Measurements from ENCODE around the gene RIMBP2.

The RIMBP2 gene

DNA sequence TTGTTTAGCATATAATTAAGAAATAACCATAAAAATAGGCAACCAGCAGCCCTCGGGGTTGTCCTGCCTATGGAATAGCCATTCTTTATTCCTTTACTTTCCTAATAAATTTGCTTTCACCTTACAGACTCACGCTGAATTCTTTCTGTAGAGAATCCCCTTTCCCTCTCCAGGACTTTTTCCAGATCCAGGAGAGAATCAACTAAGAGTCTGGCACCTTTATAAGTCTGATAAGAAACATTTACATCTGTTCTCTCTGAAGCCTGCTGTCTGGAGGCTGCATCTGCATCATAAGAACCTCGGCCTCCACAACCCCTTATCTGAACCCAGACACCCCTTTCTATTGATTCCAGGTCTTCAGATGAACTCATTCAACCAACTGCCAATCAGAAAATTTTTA lies 32.3 kb downstream of the RIMBP2 start:
- no peak for DNase-seq (ENCODE audit: low read depth in 2 of 2)

DNA sequence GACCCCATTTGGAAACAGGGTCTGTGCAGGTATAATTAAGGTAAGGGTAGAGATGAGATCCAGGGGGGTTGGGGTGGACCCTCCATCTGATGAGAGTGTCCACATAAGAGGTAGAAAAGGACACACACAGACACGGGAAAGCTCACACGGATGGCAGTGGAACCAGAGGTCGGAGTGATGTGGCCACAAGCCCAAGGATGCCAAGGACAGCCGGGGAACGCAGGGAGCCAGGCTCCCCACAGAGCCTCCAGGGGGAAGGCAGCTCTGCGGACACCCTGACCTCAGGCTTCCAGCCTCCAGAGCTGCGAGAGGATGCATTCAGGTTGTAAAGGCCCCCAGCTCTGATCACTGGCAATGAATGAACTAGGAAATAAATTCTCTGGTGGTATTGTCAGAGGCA lies 33.0 kb downstream of the RIMBP2 start:
- no peak for DNase-seq (ENCODE audit: low read depth in 2 of 2)

DNA sequence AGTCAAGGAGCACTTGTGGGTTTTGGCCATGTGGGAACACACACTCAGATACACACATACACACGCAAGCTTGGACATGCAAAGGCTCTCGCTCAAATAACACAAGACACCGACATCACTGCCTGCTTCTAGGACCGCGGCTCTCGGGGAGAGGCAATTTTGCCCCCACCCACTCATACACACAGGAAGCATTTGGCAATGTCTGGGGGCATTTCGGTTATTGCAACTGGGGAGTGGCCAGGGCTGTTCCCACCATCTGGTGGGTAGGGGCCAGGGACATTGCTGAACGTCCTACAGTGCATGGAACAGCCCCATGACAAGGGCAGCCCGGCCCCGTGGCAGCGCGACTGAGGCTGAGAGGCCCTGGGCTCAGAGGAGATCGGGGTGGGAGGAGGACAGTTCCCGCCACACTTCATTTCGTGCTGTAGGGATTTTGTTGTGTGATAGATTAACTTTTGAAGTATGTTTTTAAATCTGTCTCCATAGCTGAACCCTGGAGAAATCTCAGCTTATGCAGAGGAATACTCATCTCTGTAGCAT lies 35.6 kb downstream of the RIMBP2 start:
- no peak for DNase-seq (ENCODE audit: low read depth in 2 of 2)

DNA sequence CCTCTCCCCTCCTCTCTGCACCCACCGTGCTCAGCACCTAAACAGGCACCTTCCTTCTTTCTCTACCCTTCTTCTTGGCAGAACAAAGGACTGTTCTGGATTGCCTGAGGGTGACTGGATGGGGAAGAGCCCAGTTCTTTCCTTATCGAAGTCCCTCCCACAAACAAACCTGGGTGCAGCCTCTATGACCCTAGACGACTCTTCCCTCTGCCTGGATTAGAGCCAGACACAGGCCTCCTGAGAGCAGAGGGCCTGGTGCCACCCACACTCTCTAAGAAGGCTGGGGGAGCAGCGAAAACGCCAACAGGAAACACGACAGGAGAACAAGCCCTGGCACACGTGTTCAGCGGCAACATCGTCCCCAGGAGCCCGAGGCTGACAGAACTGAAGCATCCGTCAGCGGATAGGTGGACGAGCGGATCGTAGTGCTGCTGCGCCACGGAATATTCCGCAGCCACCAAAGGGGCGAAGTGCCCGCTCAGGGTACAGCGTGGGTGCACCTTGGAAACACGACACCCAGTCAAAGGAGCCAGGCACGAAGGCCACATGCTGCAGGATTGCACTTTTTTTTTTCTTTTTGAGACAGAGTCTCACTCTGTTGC lies 38.0 kb downstream of the RIMBP2 start:
- no peak for DNase-seq (ENCODE audit: low read depth in 2 of 2)

DNA sequence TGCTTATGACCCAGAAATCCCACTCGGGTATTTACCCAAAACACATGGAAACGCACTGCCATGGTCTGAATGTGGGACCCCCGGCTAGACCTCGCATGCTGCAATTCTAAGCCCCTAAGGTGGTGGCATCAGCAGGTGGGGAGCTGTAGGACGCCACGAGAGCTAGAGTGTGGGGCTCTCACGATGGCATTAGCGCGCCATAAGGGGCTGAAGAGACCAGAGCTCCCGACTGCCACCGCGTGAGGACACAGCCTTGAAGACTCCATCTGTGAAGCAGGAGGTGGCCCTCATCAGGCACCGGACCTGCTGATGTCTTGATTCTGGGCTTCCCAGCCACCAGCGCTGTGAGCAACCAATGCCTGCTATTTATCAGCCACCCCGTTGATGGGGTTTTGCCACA lies 40.3 kb downstream of the RIMBP2 start:
- no peak for DNase-seq (ENCODE audit: low read depth in 2 of 2)

DNA sequence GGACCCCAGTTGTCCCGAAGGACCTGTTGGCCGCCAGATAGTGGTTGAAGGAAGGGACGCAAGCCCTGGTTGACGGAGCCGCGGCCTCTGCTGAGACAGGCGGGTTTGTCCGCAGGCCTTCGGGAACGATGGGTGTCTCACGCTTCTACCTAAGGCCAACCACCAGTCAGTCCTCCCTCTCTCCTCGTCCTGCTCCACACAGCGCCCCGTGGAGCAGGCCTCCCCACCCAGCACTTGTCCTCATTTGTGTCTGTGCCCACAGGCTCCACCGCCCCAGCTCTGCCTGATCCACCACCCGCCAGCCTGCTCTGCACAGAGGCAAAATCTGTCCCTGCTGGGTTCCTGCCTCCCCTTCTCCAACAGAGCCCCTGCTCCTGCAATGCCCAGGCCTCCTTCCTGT lies 41.0 kb downstream of the RIMBP2 start:
- DNase-seq (ENCODE audit: low read depth in 2 of 2) = no peak

DNA sequence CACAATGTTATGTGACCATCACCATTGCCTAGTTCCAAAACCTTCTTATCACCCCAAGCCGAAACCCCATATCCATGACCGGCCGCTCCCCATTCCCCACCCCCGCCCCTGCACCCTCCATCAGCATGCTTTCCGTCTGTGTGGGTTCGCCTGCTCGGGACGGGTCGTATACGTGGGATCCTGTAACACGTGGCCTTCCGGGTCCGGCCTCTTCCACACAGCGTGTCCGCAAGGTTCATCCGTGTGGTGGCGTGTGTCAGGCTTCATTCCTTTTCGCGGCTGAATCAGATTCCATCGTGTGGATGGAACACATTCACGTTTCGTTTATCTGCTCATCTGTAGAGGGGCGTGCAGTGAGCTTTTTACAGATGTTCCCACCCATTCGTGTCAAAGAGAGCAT lies 41.4 kb downstream of the RIMBP2 start:
- no peak for DNase-seq (ENCODE audit: low read depth in 2 of 2)

DNA sequence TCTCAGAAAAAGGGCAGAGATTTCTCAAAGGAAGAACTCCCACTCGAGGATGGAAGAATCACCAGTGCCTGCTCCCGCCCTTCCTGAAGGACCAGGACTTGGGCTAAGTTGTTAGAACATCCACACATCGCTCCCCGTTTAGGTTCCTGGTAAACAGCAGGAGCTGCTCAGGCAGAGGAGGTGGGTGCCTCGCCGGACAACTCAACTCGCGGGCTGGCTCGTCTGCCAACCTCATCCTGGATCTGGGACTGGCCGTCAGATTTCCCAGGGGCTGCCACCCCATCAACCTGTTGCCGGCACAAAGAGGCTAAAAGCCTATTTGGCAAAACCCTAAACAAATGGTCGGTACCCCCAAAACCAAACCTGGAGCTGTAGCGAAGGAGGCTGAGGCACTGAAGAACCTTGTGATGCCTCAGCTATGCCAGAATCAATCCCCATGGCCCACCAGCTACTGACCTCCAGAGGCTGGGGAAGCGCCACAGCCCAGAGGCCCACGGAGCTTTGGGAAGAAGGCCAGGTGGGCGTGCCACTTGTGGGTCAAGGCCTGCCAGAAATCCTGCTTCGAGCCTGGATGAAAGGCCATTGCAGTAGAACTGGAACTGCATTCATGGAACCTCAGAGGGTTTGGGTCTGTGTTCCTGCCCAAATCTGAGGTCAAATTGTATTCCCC lies 42.9 kb downstream of the RIMBP2 start:
- no peak for DNase-seq (ENCODE audit: low read depth in 2 of 2)

DNA sequence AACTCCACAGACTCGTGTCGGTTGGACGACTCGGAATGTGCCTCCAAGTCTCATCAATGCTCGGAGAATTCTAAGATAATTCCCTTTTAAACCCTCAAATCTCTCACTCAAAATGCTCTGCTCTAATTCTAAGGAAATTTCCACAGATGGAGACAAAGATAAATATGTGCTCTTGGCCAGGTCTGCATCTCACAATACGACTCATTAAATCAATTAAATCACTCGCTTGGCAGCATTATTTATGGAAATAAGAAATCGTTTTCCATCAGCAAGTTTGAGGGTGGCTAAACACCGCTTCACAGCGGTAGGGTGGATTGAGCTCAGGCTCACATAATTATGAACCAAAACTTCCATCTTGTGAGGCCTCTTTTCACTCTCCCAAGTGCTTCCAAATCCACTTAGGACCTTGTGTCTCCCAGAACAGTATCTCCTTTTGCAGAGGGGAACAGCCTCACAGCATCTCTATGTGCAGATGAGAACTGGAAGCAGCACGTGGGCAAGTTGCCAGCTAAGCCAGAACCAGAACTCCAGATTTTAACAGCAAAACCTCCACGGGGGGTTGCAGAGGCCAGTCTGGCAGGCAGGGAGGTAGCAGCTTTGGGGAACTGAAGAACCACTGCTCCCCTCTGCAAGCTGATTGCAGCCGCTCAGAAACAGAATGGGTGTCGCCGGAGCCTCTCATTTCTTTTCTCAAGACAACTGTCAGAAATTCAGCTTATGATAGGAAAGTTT lies 43.8 kb downstream of the RIMBP2 start:
- no peak for DNase-seq (ENCODE audit: low read depth in 2 of 2)

DNA sequence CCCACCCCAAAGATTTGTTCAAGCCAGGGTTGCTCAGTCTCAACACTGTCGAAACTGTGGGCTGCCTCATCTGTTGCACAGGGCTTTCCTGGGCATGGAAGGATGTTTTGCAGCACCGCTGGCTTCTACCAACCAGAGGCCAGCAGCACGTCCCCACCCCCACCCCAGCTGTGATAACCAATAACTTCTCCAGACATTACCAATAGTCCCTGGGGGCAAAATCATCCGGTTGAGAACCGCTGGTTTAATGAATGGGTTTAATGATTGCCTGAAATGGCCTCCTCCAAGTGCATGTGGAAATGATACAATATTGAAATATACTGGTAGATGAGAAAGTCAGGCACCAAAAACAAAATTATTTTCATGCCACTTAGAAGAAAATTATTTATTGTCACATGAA lies 44.5 kb downstream of the RIMBP2 start:
- DNase-seq (ENCODE audit: low read depth in 2 of 2) = no peak

DNA sequence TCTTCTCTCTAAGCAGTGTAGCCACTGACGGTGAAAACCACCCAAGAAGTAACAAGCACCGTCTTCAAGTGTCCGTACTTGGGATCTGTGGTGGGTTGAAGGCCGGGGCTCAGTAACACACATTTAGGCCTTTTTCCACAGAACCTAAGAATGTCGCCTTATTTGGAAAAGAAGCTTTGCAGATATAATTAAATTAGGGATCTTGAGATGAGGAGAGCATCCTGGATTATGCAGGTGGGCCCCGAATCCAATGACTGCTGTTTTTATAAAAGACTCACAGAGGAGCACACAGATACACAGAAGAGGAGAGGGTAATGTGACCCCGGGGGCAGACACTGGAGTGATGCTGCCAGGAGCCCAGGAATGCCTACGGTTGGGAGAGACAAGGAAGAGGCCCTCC lies 46.3 kb downstream of the RIMBP2 start:
- no peak for DNase-seq (ENCODE audit: low read depth in 2 of 2)

DNA sequence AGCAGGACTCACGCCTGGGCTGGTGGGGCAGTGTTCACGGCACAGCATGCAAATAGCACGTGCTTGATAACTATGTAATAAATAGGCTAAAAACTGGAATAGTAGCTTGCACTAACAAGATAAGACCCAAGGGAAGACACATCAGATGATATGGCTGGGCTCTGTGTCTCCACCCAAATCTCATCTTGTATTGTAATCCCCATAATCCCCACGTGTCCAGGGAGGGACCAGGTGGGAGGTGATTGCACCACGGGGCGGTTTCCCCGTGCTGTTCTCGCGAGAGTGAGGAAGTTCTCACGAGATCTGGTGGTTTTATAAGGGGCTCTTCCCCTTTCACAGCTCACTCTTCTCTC lies 46.9 kb downstream of the RIMBP2 start:
- no peak for DNase-seq (ENCODE audit: low read depth in 2 of 2)

DNA sequence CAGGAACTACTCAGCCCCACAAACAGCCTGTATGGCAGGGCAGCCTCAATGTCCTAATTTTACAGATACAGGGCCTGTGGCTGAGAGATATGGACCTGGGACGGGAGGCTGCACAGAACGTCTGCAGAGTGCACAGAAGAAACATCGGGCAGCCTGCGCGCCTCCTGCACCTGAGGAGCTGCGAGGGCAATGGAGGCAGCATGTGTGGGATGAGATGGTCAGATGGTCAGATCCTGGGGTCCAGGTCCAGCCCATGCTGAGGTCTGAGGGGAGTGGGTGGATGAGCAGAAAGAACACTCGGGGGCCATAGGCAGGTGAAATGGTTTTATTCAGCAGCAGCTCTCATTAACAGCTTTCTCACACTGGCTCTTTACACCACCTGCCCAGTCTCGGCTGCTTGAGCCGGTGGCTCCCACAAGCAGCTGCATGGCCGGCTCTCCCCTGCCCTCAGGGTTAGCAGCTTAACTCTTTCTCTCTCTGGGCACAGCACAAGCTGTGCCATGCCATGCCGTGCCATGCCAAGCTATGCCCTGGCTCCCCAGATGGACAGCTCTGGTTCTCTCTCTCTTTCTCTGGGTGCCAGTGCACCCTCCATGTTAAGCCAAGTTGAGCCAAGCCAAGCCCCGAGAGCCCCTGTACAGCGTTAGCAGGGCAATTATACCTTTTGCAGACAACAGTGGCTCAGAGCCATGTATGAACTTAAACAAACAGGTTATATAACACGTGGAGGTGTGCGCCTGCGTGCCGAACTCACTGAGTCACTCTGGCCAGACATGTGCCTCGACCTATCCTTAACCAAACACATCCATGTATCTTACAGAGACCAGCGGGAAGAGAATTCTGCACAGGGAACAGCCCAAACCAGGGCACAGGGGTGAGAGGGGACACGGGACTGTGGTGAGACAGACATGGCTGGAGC lies 47.6 kb downstream of the RIMBP2 start:
- DNase-seq (ENCODE audit: low read depth in 2 of 2) = no peak

DNA sequence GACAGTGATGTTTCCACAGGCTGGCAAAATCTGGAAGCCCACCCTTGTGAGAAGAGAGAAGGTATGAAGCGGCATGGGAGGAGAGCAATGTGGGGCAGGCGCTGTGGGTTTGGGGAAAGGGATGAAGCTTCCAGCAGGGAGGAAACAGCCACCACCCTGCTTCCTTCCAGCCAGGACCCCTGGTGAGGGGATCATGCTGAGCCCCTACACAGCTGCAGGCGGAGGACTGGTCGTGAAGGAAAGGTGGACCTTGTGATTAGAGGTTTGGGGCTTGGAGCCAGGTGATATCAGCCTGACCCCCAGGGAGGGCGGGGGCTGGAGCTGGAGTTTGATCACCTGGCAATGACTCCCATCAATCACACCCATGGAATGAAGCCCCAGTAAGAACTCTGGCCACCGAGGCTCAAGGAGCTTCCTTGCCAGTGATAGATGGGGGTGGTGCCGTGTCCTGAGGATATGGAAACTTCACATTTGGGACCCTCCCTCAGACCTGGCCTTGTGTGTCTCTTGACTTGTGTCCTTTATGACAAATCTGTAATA lies 48.6 kb downstream of the RIMBP2 start:
- no peak for DNase-seq (ENCODE audit: low read depth in 2 of 2)

DNA sequence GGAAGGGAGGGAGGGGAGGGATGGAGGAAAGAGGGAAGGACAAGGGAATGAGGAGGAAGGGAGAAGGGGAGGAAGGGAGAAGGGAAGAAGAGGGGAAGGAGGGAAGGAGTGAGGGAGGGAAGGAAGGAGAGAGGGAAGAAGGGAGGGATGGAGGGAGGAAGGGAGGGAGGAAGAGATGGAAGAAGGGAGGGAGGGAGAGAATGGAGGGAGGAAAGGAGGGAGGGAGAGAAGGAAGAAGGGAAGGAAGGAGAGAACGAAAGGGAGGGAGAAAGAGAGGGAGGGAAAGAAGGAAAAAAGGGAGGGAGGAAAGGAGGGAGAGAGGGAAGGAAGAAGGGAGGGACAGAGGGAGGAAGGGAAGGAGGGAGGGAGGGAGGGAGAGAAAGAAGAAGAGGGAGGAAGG lies 49.5 kb downstream of the RIMBP2 start:
- DNase-seq (ENCODE audit: low read depth in 2 of 2) = no peak

DNA sequence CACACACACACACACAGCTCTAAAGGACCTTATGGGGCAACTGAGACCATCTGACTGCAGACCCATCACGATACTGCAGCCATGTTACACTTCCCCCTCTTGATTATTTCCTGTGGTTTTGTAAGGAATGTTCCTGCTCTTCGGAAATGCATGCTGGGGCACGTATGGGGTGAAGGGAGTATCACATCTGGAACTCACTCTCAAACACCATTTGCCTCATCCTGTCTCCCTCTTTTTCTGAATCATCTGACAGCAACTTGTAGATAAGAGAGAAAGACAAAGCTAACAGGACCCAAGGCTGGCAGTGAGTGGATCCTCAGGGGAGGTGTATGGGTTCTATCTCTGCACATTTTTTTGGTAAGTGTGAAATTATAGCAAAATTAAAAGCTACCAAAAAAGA lies 50.3 kb downstream of the RIMBP2 start:
- DNase-seq (ENCODE audit: low read depth in 2 of 2) = no peak

DNA sequence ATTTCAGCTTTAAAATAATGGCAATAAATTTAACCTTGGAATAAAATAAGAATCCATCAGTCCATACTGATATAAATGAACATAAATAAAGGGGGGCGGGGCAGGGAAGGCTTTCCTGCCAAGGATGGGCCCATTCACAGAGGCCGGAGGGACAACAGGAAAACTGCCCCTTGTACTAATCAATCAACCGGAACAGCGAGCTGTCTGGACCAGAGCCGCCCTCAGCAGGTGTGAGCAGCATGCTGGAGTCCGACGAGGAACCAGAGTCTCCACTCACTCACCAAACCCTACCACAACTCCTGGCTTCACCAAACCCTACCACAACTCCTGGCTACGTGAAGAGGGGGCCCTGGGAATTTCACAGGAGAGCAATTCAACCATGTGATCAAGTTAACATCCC lies 51.3 kb downstream of the RIMBP2 start:
- DNase-seq (ENCODE audit: low read depth in 2 of 2) = no peak

DNA sequence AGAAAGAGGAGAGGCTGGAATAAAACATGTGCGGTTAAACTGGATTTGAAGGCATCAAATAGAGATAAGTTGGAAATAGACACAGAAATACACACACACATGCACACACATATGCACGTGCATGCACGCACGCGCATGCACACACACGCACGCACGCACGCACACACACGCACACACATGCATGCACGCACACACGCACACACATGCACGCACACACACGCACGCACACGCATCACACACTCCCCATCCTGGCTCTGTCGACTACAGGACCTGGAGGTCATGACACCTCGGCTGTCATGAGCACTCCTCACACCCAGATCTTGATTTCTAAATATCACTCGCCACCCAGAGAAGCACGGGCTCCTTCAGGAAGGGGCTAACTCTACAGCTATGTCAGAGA lies 51.8 kb downstream of the RIMBP2 start:
- DNase-seq (ENCODE audit: low read depth in 2 of 2) = no peak

DNA sequence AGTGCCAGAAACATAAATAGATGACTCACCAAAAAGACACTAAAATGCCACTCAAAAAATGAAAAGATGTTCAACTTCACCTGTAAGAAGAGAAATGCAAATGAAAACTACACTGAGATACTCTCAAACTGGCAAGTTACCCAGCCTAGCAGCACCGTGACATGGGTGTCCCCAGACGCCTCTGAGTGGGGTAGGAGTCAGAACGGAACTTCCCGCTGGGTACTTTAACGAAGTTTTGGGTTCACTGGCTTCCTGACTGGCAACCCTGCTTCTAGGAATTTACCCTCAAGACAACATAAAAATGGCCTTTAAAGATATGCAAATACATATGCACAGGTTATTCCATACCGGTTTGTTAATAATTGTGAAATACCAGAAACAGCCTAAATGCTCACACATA lies 52.6 kb downstream of the RIMBP2 start:
- no peak for DNase-seq (ENCODE audit: low read depth in 2 of 2)

DNA sequence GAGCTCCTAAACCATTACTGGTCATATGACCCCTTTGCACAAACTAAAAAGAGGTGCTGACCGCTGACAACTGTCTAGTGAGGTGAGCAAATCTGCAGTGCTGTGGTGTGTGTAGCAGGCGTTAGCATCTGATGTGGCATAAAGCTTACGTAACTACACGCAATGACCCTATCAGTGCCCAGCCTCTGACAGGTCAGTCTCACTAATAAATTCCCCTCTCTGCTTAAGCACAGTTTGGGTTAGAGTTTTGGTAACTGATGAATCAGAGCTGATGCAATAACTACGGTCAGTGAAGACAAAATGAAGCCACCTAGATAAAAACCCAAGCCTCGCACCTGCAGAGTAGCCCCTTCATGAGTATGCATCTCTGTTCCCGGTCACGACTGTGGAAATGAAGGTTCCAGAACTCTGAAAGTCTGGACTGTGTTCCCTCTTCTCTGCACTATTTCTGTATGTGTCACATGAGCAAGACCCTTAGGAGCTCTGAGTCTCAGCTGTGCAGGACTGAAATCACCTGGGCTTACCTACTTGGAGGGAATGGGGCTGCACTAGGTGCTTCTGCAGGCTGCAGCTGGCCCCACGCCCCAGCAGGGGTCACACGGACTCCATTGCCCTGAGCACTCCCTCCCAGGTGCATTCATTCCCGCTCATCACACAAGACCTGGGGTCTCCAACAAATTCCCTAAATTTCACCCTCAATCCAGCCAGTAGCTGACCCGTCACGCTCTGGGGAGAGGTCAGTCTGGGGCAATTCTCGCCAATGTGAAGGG lies 54.4 kb downstream of the RIMBP2 start:
- DNase-seq (ENCODE audit: low read depth in 2 of 2) = no peak

DNA sequence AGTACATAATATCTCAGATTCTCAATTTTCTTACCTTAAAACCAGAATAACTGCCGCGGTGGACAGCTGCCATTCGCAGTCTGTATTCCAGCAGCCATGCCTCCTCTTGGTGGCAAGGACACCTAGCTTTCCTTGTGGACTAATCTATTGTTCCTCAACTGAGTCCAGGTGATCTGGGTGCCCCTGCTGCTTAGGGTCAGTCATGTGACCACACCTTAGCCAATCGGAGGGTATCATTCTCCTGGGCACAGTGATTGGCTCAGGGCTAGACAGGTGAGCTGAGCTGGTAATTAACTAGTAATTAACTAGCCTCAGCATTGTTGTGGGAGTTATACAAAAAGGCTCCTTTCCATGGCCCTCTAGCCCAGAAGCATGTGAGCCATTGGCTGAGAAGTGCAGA lies 55.0 kb downstream of the RIMBP2 start:
- no peak for DNase-seq (ENCODE audit: low read depth in 2 of 2)

Data from stimulated activated CD8-positive, alpha-beta memory T cell treated with anti-CD3 and anti-CD28 coated beads, Interleukin-2, amount 100 ng/mL, for 1 hour (primary cell).